BE2C (cell line): Measurements from ENCODE around the gene UNC119B.

Experiments used
- DNase-seq: peaks from one replicate; pipeline ENCODE4 v3.0.0-alpha.2; 2020
- H3K27me3 ChIP-seq: fragments of 250-450 bp; sonication (Bioruptor Pico); 2 replicates; pipeline ENCODE4 v1.5.1; 2020; ENCODE audit warnings: mild to moderate bottlenecking
- H3K36me3 ChIP-seq: fragments of 250-450 bp; sonication (Bioruptor Pico); 2 replicates; pipeline ENCODE4 v1.5.1; 2020; ENCODE audit warnings: mild to moderate bottlenecking
- H3K4me1 ChIP-seq: fragments of 250-450 bp; sonication (Bioruptor Pico); 2 replicates; pipeline ENCODE4 v1.5.1; 2020
- H3K4me3 ChIP-seq: 2 replicates; pipeline ENCODE4 v1.5.1; 2011; ENCODE audit warnings: low read depth, low read length
- H3K9me3 ChIP-seq: fragments of 250-450 bp; sonication (Bioruptor Pico); 2 replicates; pipeline ENCODE4 v1.5.1; 2020
- TF ChIP-seq, protein P1 (sequence below): IDR thresholded peaks from 2 replicates; pipeline ENCODE4 v1.5.1; 2012; ENCODE audit warnings: mild to moderate bottlenecking, low read depth, low read length

Gene UNC119B

DNA sequence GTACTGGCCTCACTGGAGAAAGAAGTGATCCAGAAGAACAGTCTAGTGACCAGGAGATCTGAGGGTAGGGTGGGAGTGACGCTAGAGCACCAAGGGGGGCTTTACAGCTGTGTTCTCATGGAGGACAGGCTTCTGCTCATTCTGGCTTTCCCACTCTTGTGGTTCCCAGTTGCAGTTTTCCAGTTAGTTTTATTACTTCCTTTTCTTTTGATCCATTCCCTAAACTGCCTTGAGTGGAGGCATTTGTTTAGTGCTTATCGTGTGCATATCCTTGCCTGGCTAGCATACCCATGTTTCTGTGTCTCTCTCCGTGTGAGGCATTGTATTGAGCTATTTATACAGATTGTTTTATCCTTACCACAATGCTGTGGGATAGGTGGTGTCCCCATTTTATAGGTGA is 19.3 kb upstream of the UNC119B start:
- H3K4me1 ChIP-seq: no peaks in the 10 kb centered on the region
- TF ChIP-seq, protein P1, sequence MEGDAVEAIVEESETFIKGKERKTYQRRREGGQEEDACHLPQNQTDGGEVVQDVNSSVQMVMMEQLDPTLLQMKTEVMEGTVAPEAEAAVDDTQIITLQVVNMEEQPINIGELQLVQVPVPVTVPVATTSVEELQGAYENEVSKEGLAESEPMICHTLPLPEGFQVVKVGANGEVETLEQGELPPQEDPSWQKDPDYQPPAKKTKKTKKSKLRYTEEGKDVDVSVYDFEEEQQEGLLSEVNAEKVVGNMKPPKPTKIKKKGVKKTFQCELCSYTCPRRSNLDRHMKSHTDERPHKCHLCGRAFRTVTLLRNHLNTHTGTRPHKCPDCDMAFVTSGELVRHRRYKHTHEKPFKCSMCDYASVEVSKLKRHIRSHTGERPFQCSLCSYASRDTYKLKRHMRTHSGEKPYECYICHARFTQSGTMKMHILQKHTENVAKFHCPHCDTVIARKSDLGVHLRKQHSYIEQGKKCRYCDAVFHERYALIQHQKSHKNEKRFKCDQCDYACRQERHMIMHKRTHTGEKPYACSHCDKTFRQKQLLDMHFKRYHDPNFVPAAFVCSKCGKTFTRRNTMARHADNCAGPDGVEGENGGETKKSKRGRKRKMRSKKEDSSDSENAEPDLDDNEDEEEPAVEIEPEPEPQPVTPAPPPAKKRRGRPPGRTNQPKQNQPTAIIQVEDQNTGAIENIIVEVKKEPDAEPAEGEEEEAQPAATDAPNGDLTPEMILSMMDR: no peak
- peaks cover 30% of the 10 kb centered on the region for H3K36me3 ChIP-seq
- H3K27me3 ChIP-seq: no peaks in the 10 kb centered on the region
- no peak for DNase-seq
- no peak overlapping the region for H3K4me3 ChIP-seq
- no peaks in the 10 kb centered on the region for H3K9me3 ChIP-seq

DNA sequence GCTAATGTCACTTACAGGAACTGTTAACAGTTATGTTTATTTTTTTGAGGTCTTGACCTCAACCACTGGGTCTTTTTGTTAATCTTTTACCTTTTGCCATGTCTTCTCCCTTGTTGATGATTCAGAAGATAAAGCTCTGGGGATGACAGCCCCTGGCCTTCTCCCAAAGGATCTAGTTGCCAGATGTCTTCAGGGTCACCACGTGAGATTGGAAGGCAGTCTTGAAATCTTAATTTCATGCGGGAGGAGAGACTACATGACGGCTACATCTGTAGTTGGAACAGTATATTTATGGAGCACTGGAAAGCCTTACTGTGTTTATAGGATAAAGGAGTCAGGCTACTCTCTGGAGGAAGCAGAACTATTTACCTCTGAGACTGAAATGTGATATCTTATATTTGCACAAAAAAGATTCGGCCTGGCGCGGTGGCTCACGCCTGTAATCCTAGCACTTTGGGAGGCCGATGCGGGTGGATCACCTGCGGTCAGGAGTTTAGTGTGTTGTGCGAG is 17.7 kb upstream of the UNC119B start:
- Histone ChIP-seq H3K9me3 (no peaks in the 10 kb centered on the region), H3K36me3 (peaks cover 46% of the 10 kb centered on the region), H3K4me1 (no peaks in the 10 kb centered on the region), H3K27me3 (no peaks in the 10 kb centered on the region), H3K4me3 (no peak overlapping the region)
- TF ChIP-seq, protein P1: no peak
- no peak for DNase-seq

DNA sequence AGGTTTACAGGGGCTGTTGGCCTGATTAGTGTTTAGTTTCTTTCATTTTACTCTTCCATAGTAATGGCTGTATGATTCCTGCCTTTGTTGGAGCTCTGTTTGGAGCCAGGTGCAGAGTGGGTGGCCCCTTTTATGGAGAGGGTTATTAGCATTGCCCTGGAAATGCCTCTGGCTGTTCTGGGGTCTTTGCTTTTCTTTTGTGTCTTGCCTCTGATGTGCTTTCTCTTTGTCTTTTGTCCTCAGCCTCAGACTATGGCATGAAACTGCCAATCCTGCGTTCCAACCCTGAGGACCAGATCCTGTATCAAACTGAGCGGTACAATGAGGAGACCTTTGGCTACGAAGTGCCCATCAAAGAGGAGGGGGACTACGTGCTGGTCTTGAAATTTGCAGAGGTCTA is 16.4 kb upstream of the UNC119B start:
- no peak overlapping the region for H3K4me3 ChIP-seq
- H3K27me3 ChIP-seq: no peaks in the 10 kb centered on the region
- DNase-seq: no peak
- H3K36me3 ChIP-seq: peaks cover 59% of the 10 kb centered on the region
- H3K9me3 ChIP-seq: no peaks in the 10 kb centered on the region
- no peaks in the 10 kb centered on the region for H3K4me1 ChIP-seq
- TF ChIP-seq, protein P1: no peak

DNA sequence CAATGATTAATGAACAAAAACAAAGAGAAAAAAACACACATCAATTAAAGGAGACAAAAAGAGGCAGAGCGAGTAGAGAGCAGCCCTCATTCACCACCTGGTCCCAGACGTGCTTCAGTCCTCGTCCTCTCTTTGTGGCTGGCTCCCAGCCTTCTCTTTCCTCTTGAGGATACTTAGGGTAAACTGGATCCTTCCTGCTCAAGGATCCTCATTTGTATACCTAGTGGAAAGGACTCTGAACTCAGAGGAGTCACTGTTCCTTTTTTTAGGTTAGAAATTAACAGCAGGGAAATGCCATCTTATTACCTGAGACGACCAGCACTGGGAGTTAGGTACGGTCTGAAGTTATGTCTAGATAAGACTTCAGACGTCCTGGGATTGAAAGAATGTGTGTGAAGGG is 13.6 kb upstream of the UNC119B start:
- DNase-seq: no peak
- Histone ChIP-seq H3K36me3 (peaks cover 83% of the 10 kb centered on the region), H3K4me3 (no peak overlapping the region), H3K9me3 (no peaks in the 10 kb centered on the region), H3K27me3 (no peaks in the 10 kb centered on the region), H3K4me1 (no peaks in the 10 kb centered on the region)
- TF ChIP-seq, protein P1: no peak

DNA sequence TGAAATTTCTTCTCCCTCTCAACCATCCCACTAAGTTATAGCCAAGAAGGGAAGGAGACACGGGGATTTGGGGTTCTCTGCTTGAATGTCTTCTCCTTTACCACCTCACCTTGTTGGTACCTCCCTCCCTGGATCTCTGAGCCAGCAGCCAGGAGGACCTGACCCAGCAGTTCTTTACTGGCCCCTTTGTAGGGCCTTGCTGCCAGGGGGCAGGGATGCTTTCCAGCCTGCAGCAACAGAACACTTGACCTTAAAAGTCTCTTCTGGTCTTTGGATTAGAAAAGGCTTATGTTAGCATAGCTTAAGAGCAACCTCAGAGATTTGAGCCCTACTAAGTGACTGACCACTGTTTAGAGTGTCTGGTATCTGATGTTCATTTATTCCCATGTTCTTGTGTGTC is 12.9 kb upstream of the UNC119B start:
- Histone ChIP-seq H3K4me3 (no peak overlapping the region), H3K36me3 (peaks cover 86% of the 10 kb centered on the region), H3K27me3 (no peaks in the 10 kb centered on the region), H3K9me3 (no peaks in the 10 kb centered on the region), H3K4me1 (no peaks in the 10 kb centered on the region)
- no peak for DNase-seq
- TF ChIP-seq, protein P1: no peak

DNA sequence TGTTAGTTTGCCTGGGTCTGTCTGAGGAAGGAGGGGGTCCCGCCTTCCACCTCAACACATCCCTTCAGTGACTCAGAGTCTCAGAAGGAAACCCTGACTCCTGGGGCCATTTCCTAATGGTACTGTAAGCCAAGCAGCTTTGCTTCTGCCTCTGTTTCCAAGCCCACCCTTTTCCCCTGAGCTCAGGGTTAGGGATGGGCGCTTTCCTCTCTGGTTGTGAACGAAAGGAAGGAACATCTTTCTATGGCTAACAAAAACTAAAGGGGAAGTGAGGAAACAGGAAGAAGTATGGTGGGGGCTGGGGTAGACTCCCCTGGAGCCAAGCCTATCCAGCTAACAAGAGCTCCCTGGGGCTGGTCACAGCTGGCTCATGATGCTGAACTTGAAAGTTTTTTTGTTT is 11.6 kb upstream of the UNC119B start:
- Histone ChIP-seq H3K4me3 (no peak overlapping the region), H3K4me1 (peaks cover 4% of the 10 kb centered on the region), H3K27me3 (no peaks in the 10 kb centered on the region), H3K9me3 (no peaks in the 10 kb centered on the region), H3K36me3 (peaks cover 90% of the 10 kb centered on the region)
- TF ChIP-seq, protein P1: no peak
- DNase-seq: no peak
